Measurements from ENCODE around the gene ISG20L2. TPM values are rescaled to one million over a fixed set of nuclear protein-coding genes. Genes with fewer than 3 reads are reported as not detected.

ISG20L2 gene
- total and polyA plus RNA-seq, 5 donors from 2014 or later = 15.8 to 76.7 (median 17.7) TPM

DNA sequence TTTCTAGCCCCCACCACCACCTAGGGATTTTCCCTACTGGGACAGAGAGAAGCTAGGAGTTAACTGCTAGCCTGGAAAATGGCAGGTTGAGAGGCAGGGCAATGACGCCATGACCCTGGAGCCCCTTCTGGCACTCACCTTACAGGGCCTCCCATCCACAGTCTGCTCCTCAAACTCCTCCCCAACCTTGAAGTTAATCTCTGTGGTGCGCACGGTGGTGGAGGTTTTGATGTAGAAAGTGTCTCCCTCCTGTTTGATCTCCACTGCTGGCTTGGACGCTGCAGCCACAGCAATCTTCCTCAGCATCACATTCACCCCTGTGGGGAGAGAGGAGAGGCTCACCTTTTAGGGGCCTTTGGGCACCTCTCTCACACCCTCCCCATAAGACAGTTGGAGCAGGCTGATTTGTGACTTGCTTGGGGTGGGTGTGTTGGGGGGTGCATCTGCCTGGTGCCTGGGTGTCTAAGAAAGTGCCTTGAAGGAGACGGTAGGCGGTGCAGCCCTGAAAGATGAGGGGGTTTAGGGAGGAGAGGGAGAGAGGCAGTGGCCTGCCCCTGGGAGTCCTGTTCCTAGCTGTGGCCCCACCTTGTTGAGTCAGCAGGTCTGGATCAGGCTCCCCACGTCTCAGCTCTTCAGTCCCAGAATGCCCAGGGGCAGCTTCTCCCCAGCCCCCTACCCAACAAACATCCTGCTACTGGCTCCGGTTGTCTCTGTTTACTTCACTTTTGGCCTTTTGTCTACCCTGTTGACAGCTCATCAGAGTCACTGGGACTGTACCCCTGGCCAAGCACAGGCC is 27.6 kb downstream of the ISG20L2 start:
- no peak overlapping the region for H3K27ac Mint-ChIP-seq

DNA sequence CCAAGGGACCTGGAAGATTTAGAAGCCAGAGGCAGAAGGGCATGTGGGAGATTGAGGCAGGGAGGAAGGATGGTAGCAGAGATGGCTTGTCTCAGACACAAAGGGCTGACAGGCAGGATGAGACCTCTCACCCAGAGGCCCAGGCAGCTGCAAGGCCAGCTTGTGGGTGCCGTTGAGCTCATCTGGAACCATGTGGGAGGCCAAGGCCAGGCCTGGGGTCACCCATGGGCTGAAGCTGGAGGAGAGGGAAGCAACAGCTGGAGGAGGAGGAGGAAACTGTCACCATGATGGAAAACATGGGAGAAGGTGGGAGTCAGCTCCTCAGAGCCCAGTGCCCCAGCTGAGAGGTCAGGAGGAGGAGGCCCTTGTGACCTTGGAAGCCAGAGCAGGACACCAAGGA is 29.6 kb downstream of the ISG20L2 start:
- H3K27me3 ChIP-seq (ENCODE audit: control insufficient read depth, insufficient read depth, low read length) = peaks cover 5% of the 10 kb centered on the region
- no peaks in the 10 kb centered on the region for H3K36me3 Mint-ChIP-seq
- no peak overlapping the region for H3K4me3 ChIP-seq (ENCODE audit: low read depth, low read length)
- no peak overlapping the region for H3K27ac Mint-ChIP-seq
- peaks cover 0 to 5% (median 2%) of the 10 kb centered on the region in 4 donors for H3K4me1 Mint-ChIP-seq
- H3K9me3 Mint-ChIP-seq = no peaks in the 10 kb centered on the region
- peak overlapping the region in 1 of 4 donors; percentile 65 for H3K4me3 Mint-ChIP-seq
- DNase-seq (no peak), ATAC-seq (ENCODE audit: low read depth in 2 of 2) (no peak)
- no peaks in the 10 kb centered on the region for H3K9me3 ChIP-seq (ENCODE audit: control insufficient read depth in 2 of 2, low read length in 2 of 2)
- no peak overlapping the region for H3K27ac ChIP-seq (ENCODE audit: insufficient read depth, low read length, poor library complexity, severe bottlenecking)
- H3K4me1 ChIP-seq (ENCODE audit: control insufficient read depth, insufficient read depth, low read length, poor library complexity, severe bottlenecking) = no peaks in the 10 kb centered on the region
- H3K27me3 Mint-ChIP-seq = peaks cover 58% of the 10 kb centered on the region
- H3K36me3 ChIP-seq (ENCODE audit: control insufficient read depth, insufficient read depth, low read length) = no peaks in the 10 kb centered on the region

More for the DNA sequence above, 27.6 kb downstream of the ISG20L2 start:
- Histone ChIP-seq H3K27me3 (ENCODE audit: control insufficient read depth, insufficient read depth, low read length) (peaks cover 11% of the 10 kb centered on the region), H3K9me3 (ENCODE audit: control insufficient read depth in 2 of 2, low read length in 2 of 2) (no peaks in the 10 kb centered on the region), H3K4me3 (ENCODE audit: low read depth, low read length) (no peak overlapping the region), H3K4me1 (ENCODE audit: control insufficient read depth, insufficient read depth, low read length, poor library complexity, severe bottlenecking) (peaks cover 15% of the 10 kb centered on the region), H3K27ac (ENCODE audit: insufficient read depth, low read length, poor library complexity, severe bottlenecking) (no peak overlapping the region), H3K36me3 (ENCODE audit: control insufficient read depth, insufficient read depth, low read length) (no peaks in the 10 kb centered on the region)
- DNase-seq (no peak), ATAC-seq (ENCODE audit: low read depth in 2 of 2) (no peak)
- peaks cover 61% of the 10 kb centered on the region for H3K27me3 Mint-ChIP-seq
- no peaks in the 10 kb centered on the region for H3K9me3 Mint-ChIP-seq
- H3K4me1 Mint-ChIP-seq = peaks cover 0 to 18% (median 5%) of the 10 kb centered on the region in 4 donors
- H3K4me3 Mint-ChIP-seq = no peak overlapping the region
- no peaks in the 10 kb centered on the region for H3K36me3 Mint-ChIP-seq

DNA sequence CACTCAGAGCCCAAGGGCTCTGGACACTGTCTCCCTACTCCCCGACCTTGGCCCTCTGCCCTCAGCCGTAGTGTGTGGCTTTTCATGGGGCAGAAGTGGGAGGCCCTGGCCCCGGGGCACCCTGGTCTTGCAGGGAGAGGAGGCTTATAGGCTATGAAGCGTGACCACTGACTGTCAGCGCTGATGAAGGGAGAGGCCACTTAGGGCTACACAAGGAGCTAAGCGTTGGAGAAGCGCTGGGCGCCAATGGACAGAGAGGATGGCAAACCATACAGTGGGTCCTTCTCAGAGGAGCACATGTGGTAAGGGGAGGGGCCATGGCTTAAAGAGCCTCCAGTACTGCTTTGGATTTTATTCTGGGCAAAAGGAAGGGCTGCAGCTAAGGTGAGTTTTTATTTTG is 31.1 kb downstream of the ISG20L2 start:
- Histone ChIP-seq H3K4me1 (ENCODE audit: control insufficient read depth, insufficient read depth, low read length, poor library complexity, severe bottlenecking) (peaks cover 8% of the 10 kb centered on the region), H3K36me3 (ENCODE audit: control insufficient read depth, insufficient read depth, low read length) (no peaks in the 10 kb centered on the region), H3K27me3 (ENCODE audit: control insufficient read depth, insufficient read depth, low read length) (peaks cover 2% of the 10 kb centered on the region), H3K9me3 (ENCODE audit: control insufficient read depth in 2 of 2, low read length in 2 of 2) (no peaks in the 10 kb centered on the region), H3K4me3 (ENCODE audit: low read depth, low read length) (no peak overlapping the region), H3K27ac (ENCODE audit: insufficient read depth, low read length, poor library complexity, severe bottlenecking) (no peak overlapping the region)
- ATAC-seq (ENCODE audit: low read depth in 2 of 2) (no peak), DNase-seq (no peak)
- no peaks in the 10 kb centered on the region for H3K36me3 Mint-ChIP-seq
- H3K27ac Mint-ChIP-seq = no peak overlapping the region
- H3K27me3 Mint-ChIP-seq = peaks cover 57% of the 10 kb centered on the region
- H3K9me3 Mint-ChIP-seq = no peaks in the 10 kb centered on the region
- no peak overlapping the region for H3K4me3 Mint-ChIP-seq
- H3K4me1 Mint-ChIP-seq = peaks cover 0 to 11% (median 5%) of the 10 kb centered on the region in 4 donors

DNA sequence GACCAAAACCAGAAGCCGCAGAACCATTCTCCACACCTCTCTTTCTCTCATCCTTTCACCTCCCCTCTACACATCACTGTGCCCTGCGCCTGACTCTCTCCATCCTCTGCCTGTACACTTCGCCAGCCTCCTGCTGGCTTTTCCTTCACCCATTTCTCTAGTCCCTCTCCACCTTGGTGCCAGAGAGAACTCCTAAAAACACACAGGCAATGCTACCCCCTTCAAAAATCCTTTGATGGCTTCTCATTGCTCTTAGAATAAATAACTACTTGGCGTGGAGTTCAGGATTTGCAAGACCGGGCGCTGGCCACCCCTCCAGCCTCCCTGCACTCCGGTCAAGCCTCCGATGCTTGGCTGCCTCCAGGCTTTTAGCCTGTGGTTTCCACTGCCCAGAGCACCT is 31.8 kb downstream of the ISG20L2 start:
- Histone ChIP-seq H3K4me3 (ENCODE audit: low read depth, low read length) (no peak overlapping the region), H3K9me3 (ENCODE audit: control insufficient read depth in 2 of 2, low read length in 2 of 2) (no peaks in the 10 kb centered on the region), H3K27ac (ENCODE audit: insufficient read depth, low read length, poor library complexity, severe bottlenecking) (no peak overlapping the region), H3K36me3 (ENCODE audit: control insufficient read depth, insufficient read depth, low read length) (no peaks in the 10 kb centered on the region), H3K27me3 (ENCODE audit: control insufficient read depth, insufficient read depth, low read length) (peaks cover 2% of the 10 kb centered on the region), H3K4me1 (ENCODE audit: control insufficient read depth, insufficient read depth, low read length, poor library complexity, severe bottlenecking) (peaks cover 10% of the 10 kb centered on the region)
- Mint-ChIP-seq H3K4me3 (no peak overlapping the region), H3K36me3 (no peaks in the 10 kb centered on the region), H3K9me3 (no peaks in the 10 kb centered on the region), H3K27me3 (peaks cover 57% of the 10 kb centered on the region), H3K27ac (peak overlapping the region in 1 of 3 donors; percentile 2), H3K4me1 (peaks cover 0 to 18% (median 8%) of the 10 kb centered on the region in 4 donors)
- no peak for DNase-seq
- no peak for ATAC-seq (ENCODE audit: low read depth in 2 of 2)

DNA sequence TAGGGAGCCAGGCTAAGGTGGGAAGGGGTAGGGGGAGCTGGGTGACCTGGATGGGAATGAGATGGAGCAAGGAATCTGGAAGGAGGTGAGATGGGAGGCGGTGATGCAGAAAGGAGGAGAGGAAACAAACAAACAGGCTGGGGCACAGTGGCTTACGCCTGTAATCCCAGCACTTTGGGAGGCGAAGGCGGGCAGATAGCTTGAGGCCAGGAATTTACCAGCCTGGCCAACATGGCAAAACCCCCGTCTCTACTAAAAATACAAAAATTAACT is 33.9 kb downstream of the ISG20L2 start:
- Mint-ChIP-seq H3K36me3 (no peaks in the 10 kb centered on the region), H3K27ac (no peak overlapping the region), H3K9me3 (no peaks in the 10 kb centered on the region), H3K4me1 (peaks cover 0 to 23% (median 9%) of the 10 kb centered on the region in 4 donors), H3K27me3 (peaks cover 70% of the 10 kb centered on the region), H3K4me3 (no peak overlapping the region)
- H3K9me3 ChIP-seq (ENCODE audit: control insufficient read depth in 2 of 2, low read length in 2 of 2) = no peaks in the 10 kb centered on the region
- no peak overlapping the region for H3K4me3 ChIP-seq (ENCODE audit: low read depth, low read length)
- peaks cover 10% of the 10 kb centered on the region for H3K27me3 ChIP-seq (ENCODE audit: control insufficient read depth, insufficient read depth, low read length)
- ATAC-seq (ENCODE audit: low read depth in 2 of 2) (no peak), DNase-seq (no peak)
- no peaks in the 10 kb centered on the region for H3K36me3 ChIP-seq (ENCODE audit: control insufficient read depth, insufficient read depth, low read length)
- no peak overlapping the region for H3K27ac ChIP-seq (ENCODE audit: insufficient read depth, low read length, poor library complexity, severe bottlenecking)
- peaks cover 10% of the 10 kb centered on the region for H3K4me1 ChIP-seq (ENCODE audit: control insufficient read depth, insufficient read depth, low read length, poor library complexity, severe bottlenecking)

DNA sequence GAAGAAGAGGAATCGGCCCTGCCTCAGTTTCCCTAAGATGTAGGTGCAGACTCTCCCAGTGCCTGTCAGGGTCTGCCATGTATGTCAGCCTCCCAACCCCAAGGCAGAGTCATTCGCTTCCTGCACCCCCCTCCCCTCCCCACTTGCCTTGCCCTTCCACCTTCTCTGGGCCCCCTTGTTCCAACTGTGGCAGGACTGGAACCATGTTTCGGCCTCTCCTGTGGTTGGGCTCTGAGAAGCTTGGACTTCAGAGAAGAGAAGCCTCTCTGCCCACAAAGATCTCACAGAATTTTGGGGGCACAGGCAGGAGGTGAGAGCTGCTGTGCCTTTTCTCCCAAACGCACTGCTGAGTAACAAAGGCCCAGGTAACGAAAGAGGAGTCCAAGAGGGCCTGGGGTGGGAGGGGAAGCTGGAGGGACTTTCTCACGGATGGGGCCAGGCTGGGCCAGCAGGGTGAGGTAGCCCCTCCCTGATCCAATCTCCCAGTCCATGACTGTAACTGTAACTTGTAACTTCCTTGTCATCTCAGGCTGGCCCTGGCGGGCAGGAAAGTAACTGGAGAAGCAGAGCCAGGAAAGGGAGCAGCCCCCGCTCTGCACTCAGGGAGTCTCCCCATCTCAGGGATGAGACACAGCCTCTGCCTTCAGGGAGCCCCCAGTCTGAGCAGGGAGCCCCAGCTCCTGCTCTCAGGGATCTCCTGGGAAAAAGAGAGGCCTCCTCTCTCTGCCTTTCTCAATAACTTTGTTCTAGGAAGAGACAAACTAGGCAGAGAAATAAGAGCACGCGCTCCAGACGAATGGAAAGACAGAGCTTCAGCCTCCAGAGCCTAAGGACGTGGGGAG is 34.5 kb downstream of the ISG20L2 start:
- Histone ChIP-seq H3K4me1 (ENCODE audit: control insufficient read depth, insufficient read depth, low read length, poor library complexity, severe bottlenecking) (peaks cover 16% of the 10 kb centered on the region), H3K36me3 (ENCODE audit: control insufficient read depth, insufficient read depth, low read length) (no peaks in the 10 kb centered on the region), H3K9me3 (ENCODE audit: control insufficient read depth in 2 of 2, low read length in 2 of 2) (no peaks in the 10 kb centered on the region), H3K4me3 (ENCODE audit: low read depth, low read length) (no peak overlapping the region), H3K27ac (ENCODE audit: insufficient read depth, low read length, poor library complexity, severe bottlenecking) (no peak overlapping the region), H3K27me3 (ENCODE audit: control insufficient read depth, insufficient read depth, low read length) (peaks cover 10% of the 10 kb centered on the region)
- H3K36me3 Mint-ChIP-seq = no peaks in the 10 kb centered on the region
- H3K9me3 Mint-ChIP-seq = no peaks in the 10 kb centered on the region
- H3K27ac Mint-ChIP-seq = no peak overlapping the region
- peaks cover 73% of the 10 kb centered on the region for H3K27me3 Mint-ChIP-seq
- DNase-seq (no peak), ATAC-seq (ENCODE audit: low read depth in 2 of 2) (no peak)
- no peak overlapping the region for H3K4me3 Mint-ChIP-seq
- H3K4me1 Mint-ChIP-seq = peaks cover 0 to 28% (median 13%) of the 10 kb centered on the region in 4 donors

DNA sequence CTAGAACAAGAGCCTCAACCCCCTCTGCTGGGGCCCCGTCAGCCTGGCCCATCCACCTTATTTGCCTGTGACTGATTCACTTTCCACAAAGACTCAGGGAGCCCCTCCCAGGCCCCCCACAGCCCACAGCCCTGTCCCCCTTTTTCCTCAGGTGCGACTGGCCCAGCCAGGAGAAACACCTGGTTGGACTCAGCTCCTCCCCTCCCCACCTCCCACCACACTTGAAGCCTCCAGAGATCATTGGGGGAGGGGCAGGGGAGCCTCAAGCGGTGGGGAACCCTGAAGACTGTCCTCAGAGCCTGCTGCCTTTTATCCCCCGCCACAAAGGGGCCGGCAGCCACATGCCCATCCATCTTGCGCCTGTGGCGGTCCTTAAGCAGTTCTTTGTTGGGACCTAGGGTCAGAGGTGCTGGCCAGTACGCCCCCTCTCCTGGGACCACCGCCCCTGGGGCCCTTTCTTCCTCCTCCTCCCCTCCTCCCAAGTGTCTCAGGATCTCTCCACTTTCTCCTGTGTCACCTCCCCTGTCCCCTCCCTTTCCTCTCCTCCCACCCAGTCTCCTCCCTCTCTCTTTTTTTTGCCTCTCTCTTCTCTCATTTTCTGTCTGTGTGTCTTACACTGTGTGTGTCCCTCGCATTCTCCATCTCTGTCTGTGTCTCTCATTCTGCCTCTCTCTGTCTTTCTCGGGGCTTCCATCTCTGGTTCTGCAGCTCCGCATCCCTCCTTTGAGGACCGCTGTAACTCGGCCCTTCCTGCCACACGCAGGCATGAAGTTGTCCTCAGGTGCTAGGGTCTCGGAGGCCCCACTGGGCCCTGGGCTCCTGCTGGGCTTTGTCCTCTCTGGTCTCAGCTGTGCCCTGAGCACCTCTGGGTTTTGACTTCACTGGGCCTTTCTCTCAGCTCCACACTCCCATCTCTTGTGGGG is 35.4 kb downstream of the ISG20L2 start:
- no peak for ATAC-seq (ENCODE audit: low read depth in 2 of 2)
- Mint-ChIP-seq H3K9me3 (no peaks in the 10 kb centered on the region), H3K4me3 (peak overlapping the region in 1 of 4 donors; percentile 51), H3K4me1 (peaks cover 0 to 28% (median 13%) of the 10 kb centered on the region in 4 donors), H3K27ac (no peak overlapping the region), H3K27me3 (peaks cover 82% of the 10 kb centered on the region), H3K36me3 (no peaks in the 10 kb centered on the region)
- Histone ChIP-seq H3K27me3 (ENCODE audit: control insufficient read depth, insufficient read depth, low read length) (peaks cover 10% of the 10 kb centered on the region), H3K36me3 (ENCODE audit: control insufficient read depth, insufficient read depth, low read length) (no peaks in the 10 kb centered on the region), H3K4me3 (ENCODE audit: low read depth, low read length) (no peak overlapping the region), H3K9me3 (ENCODE audit: control insufficient read depth in 2 of 2, low read length in 2 of 2) (no peaks in the 10 kb centered on the region), H3K4me1 (ENCODE audit: control insufficient read depth, insufficient read depth, low read length, poor library complexity, severe bottlenecking) (peaks cover 16% of the 10 kb centered on the region), H3K27ac (ENCODE audit: insufficient read depth, low read length, poor library complexity, severe bottlenecking) (no peak overlapping the region)
- DNase-seq = peak in 1 of 3 donors; percentile 21

All from CD4-positive, CD25-positive, alpha-beta regulatory T cell (primary cell).